Activated B cell treated with CpG ODN at 0.5 μM for 24 hours (primary cell): Measurements from ENCODE around the gene CDK15. TPM values are rescaled to one million over a fixed set of nuclear protein-coding genes. Genes with fewer than 3 reads are reported as not detected.

Source experiments
- ATAC-seq: fragments of 200-7000 bp; cut with Tn5 transposase; one replicate; pipeline ENCODE4 v1.10.0; 2021; ENCODE audit warnings: low read depth, mild to moderate bottlenecking, moderate library complexity
- CTCF ChIA-PET: fragments of 350-600 bp; sonication (Branson Sonifier 250); formaldehyde crosslinking; loops from one replicate; lab custom pipeline; 2021; ENCODE audit warnings: antibody characterized with exemption; lab: Charles Lee
- POLR2A ChIA-PET: fragments of 350-600 bp; sonication (Branson Sonifier 250); formaldehyde crosslinking; loops from one replicate; lab custom pipeline; 2021; ENCODE audit warnings: antibody characterized with exemption; lab: Charles Lee
- DNase-seq: peaks from one replicate; pipeline ENCODE4 v3.0.0; 2022
- H3K27ac Mint-ChIP-seq: one replicate; pipeline ENCODE4 v1.8.0; 2020; ENCODE audit warnings: mixed read lengths
- H3K27me3 Mint-ChIP-seq: one replicate; pipeline ENCODE4 v1.8.0; 2021; ENCODE audit warnings: mixed read lengths
- H3K36me3 Mint-ChIP-seq: one replicate; pipeline ENCODE4 v1.8.0; 2021; ENCODE audit warnings: low read depth, mixed read lengths
- H3K4me1 Mint-ChIP-seq: one replicate; pipeline ENCODE4 v1.8.0; 2021; ENCODE audit warnings: mixed read lengths
- H3K4me3 Mint-ChIP-seq: one replicate; pipeline ENCODE4 v1.8.0; 2020; ENCODE audit warnings: mild to moderate bottlenecking, mixed read lengths
- H3K9me3 Mint-ChIP-seq: one replicate; pipeline ENCODE4 v1.8.0; 2020; ENCODE audit warnings: mixed read lengths
- intact Hi-C: fragments of 100-400 bp; cut with micrococcal nuclease; formaldehyde crosslinking; loops from one replicate; pipeline ENCODE4 v1.15.1; 2024
- total RNA-seq: library from RNA; stranded (reverse); gene quantifications from 2 replicates; pipeline ENCODE4 v1.2.3, GENCODE V29; 2022
- TF ChIP-seq, protein P1 (sequence below): fragments of 200-600 bp; IDR thresholded peaks from one replicate; pipeline ENCODE4 v1.8.0; 2022; ENCODE audit warnings: antibody characterized with exemption, mild to moderate bottlenecking

Gene CDK15
- total RNA-seq, 1 donor from 2014 or later = not detected

DNA sequence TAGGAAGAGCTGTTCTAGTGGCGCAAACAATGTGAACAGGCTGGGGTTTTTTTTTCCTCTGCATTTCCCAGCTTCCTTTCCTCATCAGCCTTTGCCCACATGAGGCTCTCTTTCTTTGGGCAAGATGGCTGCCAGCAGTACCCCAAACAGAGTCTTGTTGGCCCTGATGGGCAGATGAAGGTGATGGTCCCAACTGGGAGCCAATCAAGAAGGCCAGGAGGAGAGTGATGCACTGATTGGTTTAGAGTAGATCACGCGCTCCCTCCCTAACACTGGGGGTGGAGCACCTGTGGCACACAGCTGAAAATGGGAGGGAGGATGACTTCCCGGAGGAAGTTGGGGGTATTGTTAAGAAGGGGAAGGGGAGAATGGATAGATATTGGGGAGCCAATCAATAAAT is 131.0 kb downstream of the CDK15 start:
- DNase-seq (no peak), ATAC-seq (no peak)
- Mint-ChIP-seq H3K4me1 (no peaks in the 10 kb centered on the region), H3K4me3 (no peak overlapping the region), H3K27ac (no peak overlapping the region), H3K27me3 (peaks cover 12% of the 10 kb centered on the region), H3K36me3 (no peaks in the 10 kb centered on the region), H3K9me3 (peaks cover 5% of the 10 kb centered on the region)
- TF ChIP-seq, protein P1, sequence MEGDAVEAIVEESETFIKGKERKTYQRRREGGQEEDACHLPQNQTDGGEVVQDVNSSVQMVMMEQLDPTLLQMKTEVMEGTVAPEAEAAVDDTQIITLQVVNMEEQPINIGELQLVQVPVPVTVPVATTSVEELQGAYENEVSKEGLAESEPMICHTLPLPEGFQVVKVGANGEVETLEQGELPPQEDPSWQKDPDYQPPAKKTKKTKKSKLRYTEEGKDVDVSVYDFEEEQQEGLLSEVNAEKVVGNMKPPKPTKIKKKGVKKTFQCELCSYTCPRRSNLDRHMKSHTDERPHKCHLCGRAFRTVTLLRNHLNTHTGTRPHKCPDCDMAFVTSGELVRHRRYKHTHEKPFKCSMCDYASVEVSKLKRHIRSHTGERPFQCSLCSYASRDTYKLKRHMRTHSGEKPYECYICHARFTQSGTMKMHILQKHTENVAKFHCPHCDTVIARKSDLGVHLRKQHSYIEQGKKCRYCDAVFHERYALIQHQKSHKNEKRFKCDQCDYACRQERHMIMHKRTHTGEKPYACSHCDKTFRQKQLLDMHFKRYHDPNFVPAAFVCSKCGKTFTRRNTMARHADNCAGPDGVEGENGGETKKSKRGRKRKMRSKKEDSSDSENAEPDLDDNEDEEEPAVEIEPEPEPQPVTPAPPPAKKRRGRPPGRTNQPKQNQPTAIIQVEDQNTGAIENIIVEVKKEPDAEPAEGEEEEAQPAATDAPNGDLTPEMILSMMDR = no peak
- CTCF ChIA-PET = no interaction called here
- intact Hi-C loops = no loop called here
- POLR2A ChIA-PET = no interaction called here

DNA sequence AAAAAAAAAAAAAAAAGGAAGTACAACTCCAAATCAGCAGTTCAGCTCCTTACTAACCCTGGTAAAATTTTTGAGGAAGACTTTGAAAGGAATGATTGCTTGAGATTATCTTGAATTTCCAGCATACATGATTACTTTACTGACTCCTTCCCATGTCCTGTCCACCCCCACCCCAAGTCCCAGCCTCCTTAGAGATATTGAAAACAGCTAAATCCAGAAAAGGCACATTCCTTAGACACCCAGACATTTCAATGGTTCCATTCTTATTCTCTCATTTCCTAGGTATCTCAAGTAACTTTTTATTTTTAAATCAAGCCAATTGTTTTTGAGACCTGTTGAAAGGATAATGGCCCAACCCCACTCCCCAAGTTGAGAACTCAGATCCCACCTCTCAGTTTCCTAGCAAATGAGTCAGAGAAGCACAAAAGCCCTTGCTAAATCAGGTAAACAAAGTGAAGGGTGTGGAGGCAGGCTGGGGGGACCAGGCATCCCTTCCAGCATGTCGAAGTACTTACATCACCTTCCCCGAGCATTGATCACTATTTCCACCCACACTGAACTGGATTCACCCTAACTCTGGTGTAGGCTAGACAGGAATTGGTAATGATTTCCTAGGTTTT is 131.9 kb downstream of the CDK15 start:
- ChIA-PET CTCF (no interaction called here), POLR2A (no interaction called here)
- Mint-ChIP-seq H3K27ac (no peak overlapping the region), H3K36me3 (no peaks in the 10 kb centered on the region), H3K4me3 (no peak overlapping the region), H3K4me1 (no peaks in the 10 kb centered on the region), H3K27me3 (peaks cover 9% of the 10 kb centered on the region), H3K9me3 (peaks cover 5% of the 10 kb centered on the region)
- intact Hi-C loops = no loop called here
- TF ChIP-seq, protein P1 = no peak
- DNase-seq (no peak), ATAC-seq (no peak)

DNA sequence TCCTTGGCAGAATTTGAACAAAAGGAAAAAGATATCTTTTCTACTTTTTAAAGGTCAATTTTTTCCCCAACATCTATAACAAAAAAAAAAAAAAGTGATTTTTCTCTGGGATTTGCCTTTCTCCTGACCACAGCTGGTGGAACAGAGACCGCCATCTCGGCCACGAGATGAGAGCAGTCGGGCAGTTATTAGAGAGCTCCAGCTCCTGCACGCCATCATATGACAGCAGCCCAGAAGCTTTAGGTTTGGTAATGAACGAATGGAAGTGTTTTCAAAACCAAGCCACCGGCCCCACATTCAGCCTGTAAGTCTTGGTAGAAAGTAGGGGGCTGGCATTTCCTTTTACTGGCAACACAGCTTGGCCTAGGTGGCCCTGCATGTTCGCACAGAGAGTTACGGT is 132.4 kb downstream of the CDK15 start:
- H3K27me3 Mint-ChIP-seq = peaks cover 9% of the 10 kb centered on the region
- ChIA-PET POLR2A (no interaction called here), CTCF (no interaction called here)
- H3K27ac Mint-ChIP-seq = no peak overlapping the region
- DNase-seq (no peak), ATAC-seq (no peak)
- H3K4me1 Mint-ChIP-seq = no peaks in the 10 kb centered on the region
- intact Hi-C loops = no loop called here
- TF ChIP-seq, protein P1 = no peak
- no peak overlapping the region for H3K4me3 Mint-ChIP-seq
- peaks cover 5% of the 10 kb centered on the region for H3K9me3 Mint-ChIP-seq
- H3K36me3 Mint-ChIP-seq = no peaks in the 10 kb centered on the region

DNA sequence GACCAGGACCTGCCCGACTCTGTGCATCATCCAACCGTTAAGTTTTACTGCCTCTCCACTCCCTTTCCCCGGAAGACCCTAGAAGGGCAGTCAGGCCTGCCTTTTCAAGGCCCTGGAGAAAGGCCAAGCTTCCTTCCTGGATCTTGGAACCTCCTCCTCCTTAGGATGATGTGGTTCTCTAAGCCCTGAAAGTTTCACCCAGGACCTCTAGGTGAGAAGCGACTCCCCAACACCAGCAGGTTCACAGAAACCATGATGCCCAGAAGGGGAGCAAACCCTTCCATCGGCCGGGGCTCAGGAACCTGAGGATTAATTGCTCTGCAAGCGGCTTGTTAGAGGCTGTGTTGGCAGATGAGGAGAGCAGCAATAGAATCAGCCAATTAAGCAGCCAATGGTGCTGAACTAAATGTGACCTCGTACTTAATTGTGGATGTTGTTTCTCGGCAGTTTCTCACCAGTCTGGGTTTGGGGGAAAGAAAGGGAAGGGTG is 133.2 kb downstream of the CDK15 start:
- no peak overlapping the region for H3K27ac Mint-ChIP-seq
- DNase-seq (no peak), ATAC-seq (no peak)
- ChIA-PET CTCF (no interaction called here), POLR2A (no interaction called here)
- no peaks in the 10 kb centered on the region for H3K4me1 Mint-ChIP-seq
- TF ChIP-seq, protein P1 = no peak
- H3K9me3 Mint-ChIP-seq = peaks cover 3% of the 10 kb centered on the region
- intact Hi-C loops = no loop called here
- H3K27me3 Mint-ChIP-seq = peaks cover 9% of the 10 kb centered on the region
- H3K36me3 Mint-ChIP-seq = no peaks in the 10 kb centered on the region
- H3K4me3 Mint-ChIP-seq = no peak overlapping the region

DNA sequence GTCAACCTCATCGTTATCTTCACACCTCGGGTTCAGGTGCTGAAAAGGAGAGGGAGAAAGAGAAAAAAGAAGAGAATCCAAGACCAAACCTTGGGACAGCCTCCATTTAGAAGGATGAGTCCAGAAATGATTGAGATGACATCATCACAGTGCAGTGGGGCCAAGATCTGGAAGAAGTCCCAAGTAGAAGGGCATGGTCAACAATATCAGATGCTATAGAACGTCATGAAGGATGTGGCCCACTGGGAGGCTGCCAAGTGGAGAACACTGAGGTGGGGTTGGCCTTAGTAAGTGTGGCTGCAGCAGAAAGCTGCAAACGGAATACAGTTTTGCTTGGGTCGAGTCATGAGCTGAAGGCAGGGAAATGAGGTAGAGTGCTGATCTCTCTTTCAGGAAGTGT is 136.2 kb downstream of the CDK15 start:
- Mint-ChIP-seq H3K27me3 (peaks cover 15% of the 10 kb centered on the region), H3K27ac (no peak overlapping the region), H3K4me1 (no peaks in the 10 kb centered on the region), H3K36me3 (no peaks in the 10 kb centered on the region), H3K4me3 (no peak overlapping the region), H3K9me3 (no peaks in the 10 kb centered on the region)
- ATAC-seq (no peak), DNase-seq (no peak)
- CTCF ChIA-PET = no interaction called here
- TF ChIP-seq, protein P1 = no peak
- intact Hi-C loops = no loop called here
- POLR2A ChIA-PET = no interaction called here

Other genes starting within 250 kb of the CDK15 start
- gene TMEM237, start 163.0 kb upstream of the CDK15 start, total RNA-seq = 2.8 and 4.0 TPM in 2 replicates
- gene MPP4, start 107.9 kb upstream of the CDK15 start, total RNA-seq = not detected in 2 replicates
- 11.6 and 14.2 TPM in 2 replicates for gene ALS2, start 25.6 kb upstream of the CDK15 start, total RNA-seq
- 0.33 and 0.37 TPM in 2 replicates for gene FZD7, start 227.3 kb downstream of the CDK15 start, total RNA-seq